Epithelial cell of esophagus (primary cell): ENCODE data around the gene QRICH1.
A peak's percentile ranks its signal among the peaks of the same experiment; 100 is the strongest.

Experiments used
- DNase-seq: peaks from one replicate; pipeline ENCODE4 v3.0.0; 2010; ENCODE audit warnings: low read depth
- H3K4me3 ChIP-seq: 2 replicates; pipeline ENCODE4 v1.5.1; 2011; ENCODE audit warnings: mild to moderate bottlenecking, low read length, control low read depth
- CTCF ChIP-seq: IDR thresholded peaks from 2 replicates; pipeline ENCODE4 v1.5.1; 2011; ENCODE audit warnings: low read depth, mild to moderate bottlenecking, low read length, control low read depth, inconsistent platforms; ENCODE audit not compliant: insufficient read depth; ENCODE audit errors: missing control alignments

The QRICH1 gene

GRCh38 chr3:49026536-49026935 is 67.3 kb downstream of the QRICH1 start:
- TF ChIP-seq CTCF, result no peak
- no peak overlapping the region for H3K4me3 ChIP-seq
- no peak for DNase-seq

- DNase-seq, result no peak
- no peak for TF ChIP-seq CTCF
- H3K4me3 ChIP-seq, result no peak overlapping the region
Measured at GRCh38 chr3:49025793-49026520, 67.9 kb downstream of the QRICH1 start.

GRCh38 chr3:49025005-49025792 is 68.7 kb downstream of the QRICH1 start:
- TF ChIP-seq CTCF, result no peak
- no peak overlapping the region for H3K4me3 ChIP-seq
- no peak for DNase-seq

GRCh38 chr3:49024449-49024848 is 69.4 kb downstream of the QRICH1 start:
- no peak for TF ChIP-seq CTCF
- DNase-seq, result no peak
- no peak overlapping the region for H3K4me3 ChIP-seq

GRCh38 chr3:49023775-49024174 is 70.1 kb downstream of the QRICH1 start:
- no peak for TF ChIP-seq CTCF
- DNase-seq, result no peak
- no peak overlapping the region for H3K4me3 ChIP-seq

GRCh38 chr3:49022688-49023171 is 71.1 kb downstream of the QRICH1 start:
- H3K4me3 ChIP-seq, result peak overlapping the region; percentile 85
- no peak for DNase-seq
- TF ChIP-seq CTCF, result no peak
